Panc1 (cell line): ENCODE data around the gene SHISA9.

Source experiments
- CTCF ChIP-seq: fragments of 450-650 bp; IDR thresholded peaks from 2 replicates; pipeline ENCODE4 v1.5.1; 2017; ENCODE audit warnings: mild to moderate bottlenecking
- POLR2AphosphoS5 ChIP-seq: IDR thresholded peaks from 2 replicates; pipeline ENCODE4 v1.6.1; 2012; ENCODE audit warnings: mild to moderate bottlenecking, low read depth, low read length, moderate library complexity
- REST ChIP-seq, 2 experiments: IDR thresholded peaks; 2 replicates each; pipeline ENCODE4 v1.6.1; 2011 to 2012; ENCODE audit warnings: low read depth in 2 of 2, control low read depth in 1 of 2, low read length in 1 of 2, mild to moderate bottlenecking in 1 of 2, moderate library complexity in 1 of 2; ENCODE audit not compliant: insufficient read depth in 1 of 2

- no peak for TF ChIP-seq CTCF
- TF ChIP-seq REST (IDR thresholded peaks at IDR 0.05; ENCODE audit: insufficient read depth in 1 of 2, low read depth in 2 of 2, low read length in 1 of 2): no peak
- TF ChIP-seq POLR2AphosphoS5: no peak
Measured at GRCh38 chr16:12917246-12917645, 15.8 kb downstream of the SHISA9 start.
